NCI-H226 (cell line): ENCODE measurements around the gene GAPDHS.

Experiments
- DNase-seq: peaks from one replicate; pipeline ENCODE4 v3.0.0-alpha.2; 2015

GAPDHS gene

DNA sequence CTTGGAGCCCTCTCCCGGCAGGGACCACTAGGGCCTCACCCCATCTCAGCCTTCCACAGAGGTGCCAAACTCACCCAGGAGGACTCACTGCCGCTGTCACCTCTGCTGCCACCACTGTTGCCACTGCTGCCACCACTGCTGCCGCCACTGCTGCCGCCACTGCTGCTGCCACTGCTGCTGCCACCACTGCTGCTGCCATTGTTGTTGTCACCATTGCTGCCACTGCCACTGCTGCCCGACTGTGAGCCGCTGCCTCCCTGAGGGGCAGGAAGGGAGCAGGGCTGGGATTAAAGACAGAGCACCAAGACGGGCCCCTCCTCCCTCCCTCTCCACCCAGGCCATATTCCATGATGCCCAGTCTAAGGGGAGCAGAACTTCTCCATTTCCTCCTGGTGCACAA lies 21.9 kb upstream of the GAPDHS start:
- DNase-seq = no peak

DNA sequence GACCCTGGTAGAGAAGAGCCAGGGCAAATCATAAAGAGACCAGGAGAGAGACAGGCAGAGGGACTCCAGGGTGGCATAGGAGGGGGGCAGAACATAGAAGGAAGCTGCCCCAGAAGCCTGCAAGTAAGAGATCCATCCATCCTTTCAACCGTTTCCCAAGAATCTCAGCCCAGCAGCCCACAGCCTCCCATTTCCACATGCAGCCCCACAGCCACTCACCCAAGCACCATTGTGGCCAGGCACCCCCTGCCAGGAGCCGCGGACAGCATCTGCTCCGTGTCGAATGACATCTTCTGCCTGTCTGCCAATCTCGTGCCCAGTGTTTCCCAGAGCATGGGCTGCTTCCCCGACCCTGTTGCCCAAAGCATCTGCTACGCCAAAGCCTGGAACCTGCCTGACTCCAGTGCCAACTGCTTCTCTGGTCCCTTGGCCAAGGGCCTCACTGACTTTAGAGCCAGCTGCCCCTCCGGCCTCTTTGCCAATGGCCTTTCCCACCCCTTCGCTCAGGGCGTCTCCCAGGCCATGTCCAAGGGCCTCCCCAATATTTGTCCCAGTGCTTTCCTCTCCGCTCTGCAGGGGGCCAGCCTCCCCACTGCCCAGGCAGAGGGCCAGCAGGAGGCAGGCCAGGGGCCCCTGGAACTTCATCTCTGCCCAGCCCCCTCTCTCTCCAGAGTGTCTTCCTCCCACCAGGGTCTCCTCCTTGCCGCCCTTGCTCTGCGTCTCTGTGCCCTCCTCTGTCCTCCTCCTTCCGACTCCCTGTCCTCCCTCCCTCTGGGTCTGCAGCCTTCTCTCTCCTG lies 20.2 kb upstream of the GAPDHS start:
- DNase-seq = no peak

DNA sequence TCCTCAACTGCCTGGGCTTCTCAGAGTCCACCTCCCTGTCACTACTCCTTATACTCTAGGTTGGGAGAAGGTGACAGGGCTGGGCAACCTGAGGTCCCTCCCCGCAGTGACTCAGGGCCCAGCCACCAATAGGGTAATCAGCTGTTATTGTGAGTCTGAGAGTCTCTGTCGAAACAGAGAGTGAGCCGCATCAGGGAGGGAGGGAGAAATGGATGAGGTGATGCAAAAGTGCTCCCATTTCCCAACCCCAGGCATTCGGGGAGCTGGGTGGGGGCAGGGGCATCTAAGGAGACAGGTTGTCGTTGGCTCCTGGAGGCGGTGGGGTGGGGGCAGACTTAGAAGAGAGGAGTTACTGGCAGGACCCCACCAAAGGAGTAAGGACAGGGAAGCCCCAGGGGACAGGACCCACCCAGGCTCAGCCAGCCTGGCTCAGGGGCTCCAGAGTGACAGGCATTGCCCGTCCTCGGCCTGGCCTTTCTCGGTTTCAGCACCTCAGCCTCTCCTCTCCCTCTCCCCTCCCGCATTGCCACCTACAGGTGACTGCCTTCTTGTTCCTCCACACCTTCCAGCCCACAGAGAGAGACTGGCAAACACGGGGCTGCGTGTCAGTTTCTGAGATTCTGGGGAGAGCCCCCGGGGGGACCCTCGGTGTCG lies 19.5 kb upstream of the GAPDHS start, which contains the start of gene DMKN:
Gene DMKN (minus strand): TSS at position 22 of the 654 bp plus-strand sequence. CDS start 174 bp downstream, outside the sequence.
- DNase-seq = peak; percentile 71

- DNase-seq = peak; percentile 65
These were observed 18.9 kb upstream of the GAPDHS start for GRCh38 chr19:35514282-35514809.

- DNase-seq = no peak
These were observed 16.9 kb upstream of the GAPDHS start for GRCh38 chr19:35516310-35516709.

GRCh38 chr19:35517342-35517741 lies 15.9 kb upstream of the GAPDHS start:
- DNase-seq = no peak

GRCh38 chr19:35518313-35518712 lies 14.9 kb upstream of the GAPDHS start:
- peak; percentile 88 for DNase-seq

GRCh38 chr19:35519291-35519690 lies 14.0 kb upstream of the GAPDHS start:
- DNase-seq = peak; percentile 76

DNA sequence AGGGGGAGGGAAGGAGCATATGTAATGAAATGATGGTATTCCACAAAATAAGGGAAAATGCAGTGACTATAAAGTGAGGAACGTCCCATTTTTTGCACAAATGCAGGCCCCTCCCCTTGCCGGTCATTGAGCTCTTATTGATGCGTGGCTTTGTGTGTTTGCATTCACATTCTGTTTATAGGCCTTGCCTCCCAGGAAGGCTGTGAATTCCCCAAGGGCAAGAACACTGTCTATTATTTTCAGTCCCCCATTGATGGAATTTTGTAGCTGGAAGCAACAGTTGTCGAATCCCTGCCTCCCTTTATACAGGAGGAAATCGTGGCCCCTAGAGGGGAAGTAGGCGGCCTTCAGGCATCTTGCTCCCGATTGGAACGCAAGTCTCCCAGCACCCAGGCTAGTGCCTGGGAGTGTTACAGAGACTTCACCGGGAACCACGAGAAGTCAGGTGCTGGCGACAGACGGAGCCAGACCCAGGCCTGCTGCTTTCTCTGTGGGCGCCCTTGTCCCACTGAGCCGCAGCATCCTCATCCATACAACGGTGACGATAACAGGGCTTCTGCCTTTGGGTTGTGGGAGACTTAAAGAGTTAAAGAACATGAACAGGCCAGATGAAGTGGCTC lies 12.0 kb upstream of the GAPDHS start:
- DNase-seq = no peak

DNA sequence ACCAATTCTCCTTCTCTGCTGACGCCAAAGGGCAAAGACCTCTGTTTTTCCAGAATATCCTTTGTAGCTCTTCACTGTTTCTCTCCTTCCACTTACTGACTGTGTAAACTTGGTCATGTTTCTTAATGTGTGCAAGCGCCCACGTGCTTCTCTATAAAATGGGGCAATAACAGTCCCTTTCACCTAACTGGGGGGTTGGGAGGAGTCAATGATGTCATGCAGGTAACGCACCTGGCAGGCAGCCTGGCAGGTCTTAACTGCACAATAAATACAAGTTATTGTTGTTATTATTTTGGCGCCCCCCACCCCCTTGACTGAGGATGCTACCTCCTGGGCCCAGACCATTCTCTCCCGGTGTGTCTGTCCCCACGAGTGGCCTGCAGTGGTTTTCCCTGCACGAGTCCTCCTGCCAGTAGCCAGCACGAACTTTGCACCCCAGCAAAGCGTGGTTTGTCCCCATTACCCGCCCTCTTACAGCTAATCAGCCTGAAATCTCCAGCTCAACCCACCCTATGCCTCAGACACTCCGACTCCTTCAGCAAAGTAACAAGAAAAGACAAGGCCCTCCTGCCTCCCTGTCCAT lies 10.4 kb upstream of the GAPDHS start:
- no peak for DNase-seq

DNA sequence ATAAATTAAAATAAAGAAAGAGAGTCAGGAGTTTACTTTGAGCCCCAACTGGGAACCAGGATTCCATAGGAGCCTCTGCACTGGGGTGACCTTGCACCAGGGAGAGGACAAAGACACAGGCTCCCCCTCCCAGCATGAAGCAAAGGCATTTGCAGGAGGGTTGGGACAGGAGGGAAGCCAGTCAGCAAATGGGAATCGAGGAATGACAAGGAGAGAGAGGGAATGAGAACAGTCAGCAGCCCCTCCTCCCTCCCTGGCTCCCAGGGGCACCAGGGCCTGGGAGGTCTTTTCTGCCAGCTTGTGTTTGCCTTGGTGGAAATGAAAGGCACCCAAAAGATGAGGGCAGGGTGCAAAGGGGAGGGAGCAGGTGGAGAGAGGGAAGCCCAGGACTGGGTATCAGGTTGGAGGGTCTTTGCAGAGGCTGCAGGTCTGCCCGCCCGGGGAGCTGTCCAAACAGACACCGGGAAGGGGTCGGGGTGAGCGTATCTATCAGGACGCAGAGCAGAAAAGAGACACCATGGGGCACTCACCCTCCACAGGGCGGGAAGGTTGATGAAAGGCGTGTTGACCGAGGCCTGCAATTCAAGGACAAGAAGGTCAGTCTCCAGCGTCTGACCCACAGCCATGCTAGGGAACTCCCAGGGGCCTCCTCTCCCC lies 8.9 kb upstream of the GAPDHS start:
- no peak for DNase-seq

- DNase-seq = no peak
These were observed 7.4 kb upstream of the GAPDHS start for GRCh38 chr19:35525873-35526272.

GRCh38 chr19:35528218-35529038 lies 4.8 kb upstream of the GAPDHS start, which contains the start of gene SBSN:
SBSN (minus strand) TSS chr19:35528311; CDS start chr19:35528281, 30 bp downstream.
- DNase-seq = peak; percentile 81

- DNase-seq = no peak
These were observed 3.7 kb upstream of the GAPDHS start for GRCh38 chr19:35529241-35530218.

DNA sequence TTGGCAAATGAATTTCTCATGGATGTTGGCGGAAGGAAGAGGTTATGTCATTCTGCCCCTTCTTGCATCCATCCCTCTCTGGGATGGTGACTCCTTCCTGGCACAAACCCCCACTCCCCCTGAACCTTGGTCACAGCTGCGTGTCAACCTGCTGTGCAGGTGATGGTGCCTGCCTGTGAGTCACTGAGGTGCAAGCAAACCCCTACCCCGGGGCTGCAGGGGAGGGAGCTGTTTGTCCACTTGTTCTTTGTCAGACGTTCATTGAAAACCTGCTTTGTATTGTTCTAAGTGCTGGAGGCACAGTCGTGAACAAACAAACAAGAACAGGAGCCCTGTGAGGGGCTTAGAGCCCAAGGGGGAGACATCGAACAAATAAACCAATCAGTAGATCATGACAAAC lies 2.0 kb upstream of the GAPDHS start:
- DNase-seq = no peak

DNA sequence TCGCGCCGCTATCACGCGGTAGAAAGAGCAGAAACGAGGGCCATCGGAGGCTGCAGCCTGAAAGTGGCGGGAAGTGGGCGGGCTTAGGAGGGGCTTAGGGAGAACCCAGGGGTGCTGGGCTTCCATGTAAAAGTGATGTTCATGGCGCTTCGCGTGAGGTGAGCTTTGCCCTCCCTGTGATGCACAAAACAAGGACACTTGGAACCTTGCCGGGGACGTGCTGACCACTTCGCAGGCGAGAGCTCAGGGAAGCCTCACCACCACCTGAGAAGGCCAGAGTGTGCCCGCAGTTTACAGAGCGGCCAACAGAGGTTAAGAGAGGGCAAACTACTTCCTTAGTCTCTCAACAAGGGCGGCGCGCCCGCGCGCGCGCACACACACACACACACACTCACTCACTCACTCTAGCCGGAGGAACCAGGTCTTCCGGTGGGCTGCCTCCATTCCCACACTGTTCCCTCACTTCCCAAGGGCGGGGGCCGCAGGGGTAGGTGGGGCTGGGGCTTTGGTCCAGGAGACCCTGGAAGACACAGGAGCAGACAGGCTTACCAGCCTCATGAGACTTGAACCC lies 651 bp downstream of the GAPDHS start:
- no peak for DNase-seq

- DNase-seq = no peak
These were observed 1.7 kb downstream of the GAPDHS start for GRCh38 chr19:35534803-35535480.

DNA sequence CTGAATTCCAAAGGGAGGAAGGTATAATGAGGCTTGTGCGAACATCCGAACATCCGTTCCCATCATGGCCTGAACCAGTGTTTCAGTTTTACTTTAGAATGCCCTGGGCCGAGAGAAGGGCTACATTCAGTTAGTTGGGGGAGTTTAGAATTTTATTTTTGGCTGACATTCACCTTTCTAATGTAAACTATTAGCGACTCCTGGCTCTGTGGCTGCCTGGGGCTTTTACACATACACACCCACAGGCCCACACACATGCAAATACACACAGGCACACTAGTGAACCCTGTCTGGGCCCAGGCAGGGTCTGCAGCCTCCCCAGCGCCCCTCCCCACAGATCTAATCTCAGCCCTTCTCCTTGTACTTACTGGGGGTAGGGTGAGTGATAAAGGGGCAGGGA lies 6.1 kb downstream of the GAPDHS start:
- DNase-seq = no peak

DNA sequence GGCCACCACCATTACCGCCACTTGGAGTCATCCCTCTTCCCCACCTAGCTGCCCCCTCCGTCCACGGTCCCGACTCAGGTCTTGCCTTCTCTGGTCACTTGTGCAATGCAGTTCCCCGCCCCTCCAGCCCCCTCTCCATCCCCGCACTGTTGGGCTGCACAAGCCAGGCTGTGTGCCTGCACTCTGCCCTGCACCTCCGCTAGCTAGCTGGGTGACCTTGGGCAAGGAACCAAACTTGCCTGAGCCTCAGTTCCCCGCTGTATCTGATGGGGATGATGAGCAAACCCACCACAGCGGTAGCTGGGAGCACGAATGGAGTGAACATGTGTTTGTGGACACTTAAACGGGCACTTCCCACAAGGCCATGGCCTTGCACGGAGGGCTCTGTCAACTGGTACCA lies 6.6 kb downstream of the GAPDHS start:
- no peak for DNase-seq
